HEK293 (cell line): ENCODE data around the gene DENND6B.
A peak's percentile ranks its signal among the peaks of the same experiment; 100 is the strongest.

ENCODE experiments used
- CTCF ChIA-PET: fragments of 350-600 bp; formaldehyde crosslinking; extraction: SDS; loops from one replicate; lab custom pipeline; 2021; ENCODE audit warnings: antibody characterized with exemption; lab: Yijun Ruan, JAX
- POLR2A ChIA-PET: fragments of 300-600 bp; formaldehyde crosslinking; extraction: SDS; loops from one replicate; lab custom pipeline; 2020; ENCODE audit warnings: antibody characterized with exemption, inconsistent platforms; lab: Yijun Ruan, JAX
- H3K27ac ChIP-seq: fragments of 200-500 bp; sonication (Bioruptor generic); 2 replicates; pipeline ENCODE4 v1.5.1; 2014; ENCODE audit warnings: low read depth, low read length, control low read depth, inconsistent platforms; ENCODE audit errors: extremely low read depth
- H3K36me3 ChIP-seq, 2 experiments: fragments of 200-500 bp in 1 of 2; sonication (Bioruptor generic) in 1 of 2; 1 replicate in 1 of 2; 2 replicates in 1 of 2; pipeline ENCODE4 v1.5.1; 2014 to 2017; ENCODE audit warnings: inconsistent platforms in 2 of 2, low read length in 2 of 2; ENCODE audit not compliant: control insufficient read depth in 2 of 2, insufficient read depth in 1 of 2
- H3K4me1 ChIP-seq: fragments of 200-500 bp; sonication (Bioruptor generic); 2 replicates; pipeline ENCODE4 v1.5.1; 2014; ENCODE audit warnings: mild to moderate bottlenecking, low read length, inconsistent platforms; ENCODE audit not compliant: control insufficient read depth, insufficient read depth
- H3K4me3 ChIP-seq: 2 replicates; pipeline ENCODE4 v1.5.1; 2011; ENCODE audit warnings: low read depth, mild to moderate bottlenecking, control low read depth, low read length, moderate library complexity
- H3K9me3 ChIP-seq: fragments of 200-500 bp; sonication (Bioruptor generic); 2 replicates; pipeline ENCODE4 v1.5.1; 2014; ENCODE audit warnings: low read depth, low read length, inconsistent platforms; ENCODE audit not compliant: control insufficient read depth, insufficient read depth
- BCL11B ChIP-seq: fragments of 450-650 bp; formaldehyde crosslinking; IDR thresholded peaks from 2 replicates; pipeline ENCODE4 v1.5.1; 2016; ENCODE audit warnings: low read depth, missing biosample characterization, missing genetic modification characterization
- GLIS1 ChIP-seq: fragments of 450-650 bp; formaldehyde crosslinking; IDR thresholded peaks from 2 replicates; pipeline ENCODE4 v1.5.1; 2016; ENCODE audit warnings: missing biosample characterization, missing genetic modification characterization
- GLIS2 ChIP-seq: fragments of 450-650 bp; formaldehyde crosslinking; IDR thresholded peaks from 2 replicates; pipeline ENCODE4 v1.5.1; 2016; ENCODE audit warnings: missing biosample characterization, missing genetic modification characterization
- KLF16 ChIP-seq: fragments of 450-650 bp; formaldehyde crosslinking; IDR thresholded peaks from 2 replicates; pipeline ENCODE4 v1.5.1; 2017; ENCODE audit warnings: missing biosample characterization, missing genetic modification characterization
- PRDM1 ChIP-seq: fragments of 450-650 bp; formaldehyde crosslinking; IDR thresholded peaks from 2 replicates; pipeline ENCODE4; 2016; ENCODE audit warnings: missing biosample characterization, missing genetic modification characterization
- YY2 ChIP-seq: fragments of 450-650 bp; formaldehyde crosslinking; IDR thresholded peaks from 2 replicates; pipeline ENCODE4 v1.5.1; 2016; ENCODE audit warnings: missing biosample characterization, missing genetic modification characterization
- ZFP37 ChIP-seq: fragments of 450-650 bp; formaldehyde crosslinking; IDR thresholded peaks from 2 replicates; pipeline ENCODE4 v1.5.1; 2016; ENCODE audit warnings: missing biosample characterization, missing genetic modification characterization
- ZFP69B ChIP-seq: fragments of 450-650 bp; formaldehyde crosslinking; IDR thresholded peaks from 2 replicates; pipeline ENCODE4 v1.5.1; 2016; ENCODE audit warnings: missing biosample characterization, missing genetic modification characterization
- ZIC2 ChIP-seq: fragments of 450-650 bp; formaldehyde crosslinking; IDR thresholded peaks from 2 replicates; pipeline ENCODE4 v1.5.1; 2016; ENCODE audit warnings: missing biosample characterization, missing genetic modification characterization
- ZNF202 ChIP-seq: fragments of 450-650 bp; formaldehyde crosslinking; IDR thresholded peaks from 2 replicates; pipeline ENCODE4 v1.5.1; 2016; ENCODE audit warnings: missing biosample characterization, missing genetic modification characterization, borderline replicate concordance
- ZNF341 ChIP-seq: fragments of 450-650 bp; formaldehyde crosslinking; IDR thresholded peaks from 2 replicates; pipeline ENCODE4; 2016; ENCODE audit warnings: low read depth, missing biosample characterization, missing genetic modification characterization
- ZNF398 ChIP-seq: fragments of 450-650 bp; formaldehyde crosslinking; IDR thresholded peaks from 2 replicates; pipeline ENCODE4 v1.5.1; 2017; ENCODE audit warnings: missing biosample characterization, missing genetic modification characterization
- ZNF423 ChIP-seq: fragments of 450-650 bp; formaldehyde crosslinking; IDR thresholded peaks from 2 replicates; pipeline ENCODE4 v1.5.1; 2016; ENCODE audit warnings: missing biosample characterization, missing genetic modification characterization
- ZNF600 ChIP-seq: fragments of 450-650 bp; formaldehyde crosslinking; IDR thresholded peaks from 2 replicates; pipeline ENCODE4 v1.5.1; 2016; ENCODE audit warnings: missing biosample characterization, missing genetic modification characterization
- ZNF692 ChIP-seq: fragments of 450-650 bp; formaldehyde crosslinking; IDR thresholded peaks from 2 replicates; pipeline ENCODE4 v1.5.1; 2016; ENCODE audit warnings: missing biosample characterization, missing genetic modification characterization
- ZNF843 ChIP-seq: fragments of 450-650 bp; formaldehyde crosslinking; IDR thresholded peaks from 2 replicates; pipeline ENCODE4 v1.5.1; 2016; ENCODE audit warnings: missing biosample characterization, missing genetic modification characterization
- ZSCAN18 ChIP-seq: fragments of 450-650 bp; formaldehyde crosslinking; IDR thresholded peaks from 2 replicates; pipeline ENCODE4 v1.5.1; 2016; ENCODE audit warnings: missing biosample characterization, missing genetic modification characterization

The DENND6B gene

GRCh38 chr22:50260434-50260800, 66.4 kb downstream of the DENND6B start:
- peak overlapping the region; percentile 59 for H3K4me3 ChIP-seq
- POLR2A ChIA-PET, result interaction anchor here (0.7 to 2.7 kb wide), 6 partner anchors 10 to 82 kb away, joined by 3 to 20 read pairs (median 4); partner anchors contain the start of genes HDAC10 and TUBGCP6
- H3K27ac ChIP-seq, result peak overlapping the region; percentile 87; the same call in 1 of the 2 replicates
- TF ChIP-seq ZNF398 (tag by site-specific recombination) (peak; percentile 8; the same call in 1 of the 2 replicates), ZSCAN18 (tag by site-specific recombination) (no peak), GLIS1 (tag by site-specific recombination) (peak; percentile 80), ZNF600 (tag by site-specific recombination) (peak; percentile 84), ZFP69B (tag by site-specific recombination) (no peak)
- CTCF ChIA-PET, result interaction anchor here (1.4 kb wide), 1 partner anchor 9 kb away, joined by 4 read pairs; no protein-coding TSS in a partner anchor
- peaks cover 0 to 42% of the 10 kb centered on the region in 2 experiments; a peak in 2 of 3 replicates for H3K36me3 ChIP-seq
- H3K9me3 ChIP-seq, result no peaks in the 10 kb centered on the region
- H3K4me1 ChIP-seq, result peaks cover 11% of the 10 kb centered on the region

- peaks cover 11% of the 10 kb centered on the region for H3K4me1 ChIP-seq
- TF ChIP-seq KLF16 (tag by site-specific recombination) (no peak), ZNF692 (tag by site-specific recombination) (peak; percentile 52; the same call in 1 of the 2 replicates), GLIS2 (tag by site-specific recombination) (peak; percentile 22; the same call in 1 of the 2 replicates), YY2 (tag by site-specific recombination) (no peak), ZNF341 (no peak), ZFP37 (tag by site-specific recombination) (no peak), ZNF843 (no peak), GLIS1 (tag by site-specific recombination) (peak; percentile 95), BCL11B (0 out of 2 replicates have a peak, but pooled peaks have one; percentile 24), ZNF202 (tag by site-specific recombination) (no peak), PRDM1 (tag by site-specific recombination) (no peak), ZIC2 (tag by site-specific recombination) (peak; percentile 71), ZFP69B (tag by site-specific recombination) (peak; percentile 68; the same call in 1 of the 2 replicates), ZNF423 (tag by site-specific recombination) (no peak)
- POLR2A ChIA-PET, result interaction anchor here (2.7 kb wide), 1 partner anchor 8 kb away, joined by 20 read pairs; the partner anchor contains the start of gene HDAC10
- H3K9me3 ChIP-seq, result no peaks in the 10 kb centered on the region
- H3K27ac ChIP-seq, result no peak overlapping the region
- peaks cover 0 to 53% of the 10 kb centered on the region in 2 experiments; a peak in 2 of 3 replicates for H3K36me3 ChIP-seq
- H3K4me3 ChIP-seq, result no peak overlapping the region
- CTCF ChIA-PET, result interaction anchor here (1.0 kb wide), 1 partner anchor 68 kb away, joined by 3 read pairs; no protein-coding TSS in a partner anchor
Observed at GRCh38 chr22:50259302-50259701, 67.5 kb downstream of the DENND6B start.
